ENCODE data around the gene POU2F3.

DNA sequence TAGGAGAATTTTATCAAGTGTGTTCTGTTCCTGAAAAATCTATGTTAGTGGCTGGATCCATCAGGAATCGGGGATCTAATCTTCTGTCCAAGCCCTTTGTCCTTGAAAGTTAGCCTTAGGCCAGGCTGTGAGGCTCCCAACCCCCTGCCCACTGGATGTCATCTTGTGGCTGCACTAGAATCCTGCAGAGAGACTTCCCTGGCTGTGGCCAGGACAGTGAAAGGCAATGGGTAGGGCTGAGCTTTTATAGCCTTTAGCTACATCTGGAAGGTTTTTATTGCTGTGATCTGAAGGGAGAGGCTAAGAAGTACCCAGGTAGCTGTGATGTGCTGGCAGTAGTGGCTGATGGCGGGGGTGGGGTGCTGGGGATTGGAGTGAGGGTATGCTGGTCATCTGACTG lies 27.0 kb upstream of the POU2F3 start:
- TF ChIP-seq, protein P1, sequence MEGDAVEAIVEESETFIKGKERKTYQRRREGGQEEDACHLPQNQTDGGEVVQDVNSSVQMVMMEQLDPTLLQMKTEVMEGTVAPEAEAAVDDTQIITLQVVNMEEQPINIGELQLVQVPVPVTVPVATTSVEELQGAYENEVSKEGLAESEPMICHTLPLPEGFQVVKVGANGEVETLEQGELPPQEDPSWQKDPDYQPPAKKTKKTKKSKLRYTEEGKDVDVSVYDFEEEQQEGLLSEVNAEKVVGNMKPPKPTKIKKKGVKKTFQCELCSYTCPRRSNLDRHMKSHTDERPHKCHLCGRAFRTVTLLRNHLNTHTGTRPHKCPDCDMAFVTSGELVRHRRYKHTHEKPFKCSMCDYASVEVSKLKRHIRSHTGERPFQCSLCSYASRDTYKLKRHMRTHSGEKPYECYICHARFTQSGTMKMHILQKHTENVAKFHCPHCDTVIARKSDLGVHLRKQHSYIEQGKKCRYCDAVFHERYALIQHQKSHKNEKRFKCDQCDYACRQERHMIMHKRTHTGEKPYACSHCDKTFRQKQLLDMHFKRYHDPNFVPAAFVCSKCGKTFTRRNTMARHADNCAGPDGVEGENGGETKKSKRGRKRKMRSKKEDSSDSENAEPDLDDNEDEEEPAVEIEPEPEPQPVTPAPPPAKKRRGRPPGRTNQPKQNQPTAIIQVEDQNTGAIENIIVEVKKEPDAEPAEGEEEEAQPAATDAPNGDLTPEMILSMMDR (IDR thresholded peaks at IDR 0.05) = no peak
- TF ChIP-seq POLR2A (IDR thresholded peaks at IDR 0.05) = no peak

Measured in esophagus squamous epithelium (tissue), 4 donors.